Stimulated activated CD8-positive, alpha-beta memory T cell treated with anti-CD3 and anti-CD28 coated beads, Interleukin-7, amount 100 ng/mL, for 48 hours (primary cell): Measurements from ENCODE around the gene PDE4A.
"Not testable (repeated sequence)": the region's sequence is repeated elsewhere in the genome, so short reads cannot be mapped to it uniquely, and the experiment has no call there.

Source experiments
- DNase-seq, 2 donors: peaks; one replicate each; pipeline ENCODE4 v3.0.0-alpha.2; 2020; ENCODE audit warnings: low read depth in 1 of 2; ENCODE audit errors: extremely low read depth in 1 of 2

Gene PDE4A

GRCh38 chr19:10461047-10461949 is 41.0 kb downstream of the PDE4A start:
- peak; percentile 78 to 85 for DNase-seq

- DNase-seq = not testable (repeated sequence)
These were observed 41.7 kb downstream of the PDE4A start for GRCh38 chr19:10462042-10462441.

GRCh38 chr19:10462557-10462956 is 42.2 kb downstream of the PDE4A start:
- no peak for DNase-seq

GRCh38 chr19:10464456-10464855 is 44.1 kb downstream of the PDE4A start:
- DNase-seq = no peak

- DNase-seq = no peak
These were observed 46.9 kb downstream of the PDE4A start for GRCh38 chr19:10467104-10467706.

- DNase-seq = no peak
These were observed 47.8 kb downstream of the PDE4A start for GRCh38 chr19:10468133-10468532.

GRCh38 chr19:10471909-10472308 is 51.6 kb downstream of the PDE4A start:
- no peak for DNase-seq

GRCh38 chr19:10473192-10473591 is 52.9 kb downstream of the PDE4A start:
- DNase-seq = no peak

GRCh38 chr19:10474962-10475451 is 54.7 kb downstream of the PDE4A start:
- DNase-seq = no peak

- no peak for DNase-seq
These were observed 58.1 kb downstream of the PDE4A start for GRCh38 chr19:10478476-10478875.

- DNase-seq = peak; percentile 76 to 85
These were observed 58.6 kb downstream of the PDE4A start for GRCh38 chr19:10478903-10479384.

GRCh38 chr19:10486551-10486950 is 66.2 kb downstream of the PDE4A start:
- DNase-seq = no peak

GRCh38 chr19:10491472-10492047 is 71.2 kb downstream of the PDE4A start:
- DNase-seq = no peak

GRCh38 chr19:10497371-10497770 is 77.0 kb downstream of the PDE4A start:
- DNase-seq = no peak

- no peak for DNase-seq
These were observed 79.4 kb downstream of the PDE4A start for GRCh38 chr19:10499550-10500246.

- DNase-seq = no peak
These were observed 79.9 kb downstream of the PDE4A start for GRCh38 chr19:10500247-10500592.

- peak; percentile 31 to 39 for DNase-seq
These were observed 81.7 kb downstream of the PDE4A start for GRCh38 chr19:10501971-10502523.

- peak; percentile 86 for DNase-seq
These were observed 82.2 kb downstream of the PDE4A start for GRCh38 chr19:10502524-10503001.

GRCh38 chr19:10503002-10503789 is 82.9 kb downstream of the PDE4A start, which contains the start of gene KEAP1:
Gene KEAP1 (minus strand): TSS chr19:10503356. CDS start chr19:10500033, 3,323 bp downstream.
- DNase-seq = no peak
